ENCODE data around the gene GOSR2.

Gene GOSR2

GRCh38 chr17:46922804-46923635 is at the start of gene GOSR2:
Gene GOSR2 (plus strand): TSS chr17:46923160. CDS start chr17:46923193, 33 bp downstream.
- peak; percentile 89 for DNase-seq (ENCODE audit: low spot score)

- DNase-seq (ENCODE audit: low spot score): no peak
These were observed 48.9 kb upstream of the GOSR2 start for GRCh38 chr17:46873941-46874645.

- DNase-seq (ENCODE audit: low spot score): no peak
These were observed 48.1 kb upstream of the GOSR2 start for GRCh38 chr17:46874906-46875305.

GRCh38 chr17:46875849-46876352 is 47.1 kb upstream of the GOSR2 start:
- no peak for DNase-seq (ENCODE audit: low spot score)

GRCh38 chr17:46876353-46876887 is 46.5 kb upstream of the GOSR2 start:
- DNase-seq (ENCODE audit: low spot score): no peak

GRCh38 chr17:46876926-46877325 is 46.0 kb upstream of the GOSR2 start:
- no peak for DNase-seq (ENCODE audit: low spot score)

- no peak for DNase-seq (ENCODE audit: low spot score)
These were observed 45.5 kb upstream of the GOSR2 start for GRCh38 chr17:46877466-46877865.

- peak; percentile 21 for DNase-seq (ENCODE audit: low spot score)
These were observed 44.9 kb upstream of the GOSR2 start for GRCh38 chr17:46878055-46878454.

GRCh38 chr17:46879101-46879500 is 43.9 kb upstream of the GOSR2 start:
- no peak for DNase-seq (ENCODE audit: low spot score)

GRCh38 chr17:46881015-46881414 is 41.9 kb upstream of the GOSR2 start:
- no peak for DNase-seq (ENCODE audit: low spot score)

- no peak for DNase-seq (ENCODE audit: low spot score)
These were observed 40.3 kb upstream of the GOSR2 start for GRCh38 chr17:46882666-46883065.

- no peak for DNase-seq (ENCODE audit: low spot score)
These were observed 39.0 kb upstream of the GOSR2 start for GRCh38 chr17:46883871-46884520.

GRCh38 chr17:46884552-46884951 is 38.4 kb upstream of the GOSR2 start:
- DNase-seq (ENCODE audit: low spot score): no peak

GRCh38 chr17:46885415-46886309 is 37.3 kb upstream of the GOSR2 start:
- no peak for DNase-seq (ENCODE audit: low spot score)

- DNase-seq (ENCODE audit: low spot score): no peak
These were observed 36.7 kb upstream of the GOSR2 start for GRCh38 chr17:46886310-46886663.

GRCh38 chr17:46887717-46888116 is 35.2 kb upstream of the GOSR2 start:
- DNase-seq (ENCODE audit: low spot score): no peak

GRCh38 chr17:46888727-46889126 is 34.2 kb upstream of the GOSR2 start:
- DNase-seq (ENCODE audit: low spot score): no peak

GRCh38 chr17:46889519-46889918 is 33.4 kb upstream of the GOSR2 start:
- no peak for DNase-seq (ENCODE audit: low spot score)

- no peak for DNase-seq (ENCODE audit: low spot score)
These were observed 32.9 kb upstream of the GOSR2 start for GRCh38 chr17:46889992-46890564.

- DNase-seq (ENCODE audit: low spot score): no peak
These were observed 32.3 kb upstream of the GOSR2 start for GRCh38 chr17:46890638-46891037.

GRCh38 chr17:46892192-46892703 is 30.7 kb upstream of the GOSR2 start:
- no peak for DNase-seq (ENCODE audit: low spot score)
